Esophagus muscularis mucosa (tissue), 4 donors: ENCODE data around the gene CST8. TPM values are rescaled to one million over a fixed set of nuclear protein-coding genes. Genes with fewer than 3 reads are reported as not detected.

Experiments used
- DNase-seq: peaks from one replicate; pipeline ENCODE4 v3.0.0-alpha.2; 2017; ENCODE audit errors: extremely low spot score
- H3K27ac ChIP-seq, 4 donors: fragments of 200-600 bp; sonication (generic); replicated peaks in 1 of 4; 1 replicate in 3 of 4; 2 replicates in 1 of 4; pipeline ENCODE4 v1.5.1; 2016 to 2019; ENCODE audit warnings: mild to moderate bottlenecking in 1 of 4
- H3K27me3 ChIP-seq, 4 donors: fragments of 200-600 bp; sonication (generic); one replicate each; pipeline versions ENCODE4 v1.5.1 to v1.6.0; 2016 to 2019
- H3K36me3 ChIP-seq, 4 donors: fragments of 200-600 bp; sonication (generic); one replicate each; pipeline ENCODE4 v1.5.1; 2016 to 2019
- H3K4me1 ChIP-seq, 4 donors: fragments of 200-600 bp; sonication (generic); one replicate each; pipeline ENCODE4 v1.5.1; 2016 to 2019
- H3K4me3 ChIP-seq, 4 donors: fragments of 200-600 bp; sonication (generic); 1 replicate in 2 of 4; 2 replicates in 2 of 4; pipeline ENCODE4 v1.5.1; 2016 to 2019; ENCODE audit warnings: mild to moderate bottlenecking in 4 of 4, moderate library complexity in 1 of 4
- H3K9me3 ChIP-seq, 4 donors: fragments of 200-600 bp; sonication (generic); 1 replicate in 3 of 4; 2 replicates in 1 of 4; pipeline ENCODE4 v1.5.1; 2016 to 2019
- CTCF ChIP-seq, 3 experiments: fragments of 200-600 bp in 2 of 3; fragments of 450-650 bp in 1 of 3; sonication (generic) in 2 of 3; IDR thresholded peaks; one replicate each; pipeline ENCODE4 v1.5.1; 2017 to 2019; ENCODE audit warnings: antibody characterized with exemption in 3 of 3, mild to moderate bottlenecking in 2 of 3, moderate library complexity in 1 of 3
- EP300 ChIP-seq: sonication (generic); formaldehyde crosslinking; IDR thresholded peaks from one replicate; pipeline ENCODE4 v1.6.1; 2017; ENCODE audit warnings: antibody characterized with exemption
- POLR2A ChIP-seq: fragments of 450-650 bp; IDR thresholded peaks from one replicate; pipeline ENCODE4 v1.6.1; 2017; ENCODE audit warnings: antibody characterized with exemption, moderate library complexity, mild to moderate bottlenecking, low read depth
- POLR2AphosphoS5 ChIP-seq, 2 donors: sonication (generic); formaldehyde crosslinking; IDR thresholded peaks; one replicate each; pipeline ENCODE4 v1.6.1; 2017; ENCODE audit warnings: antibody characterized with exemption in 2 of 2
- WGBS: methylation state at CpG from one replicate; pipeline ENCODE4 v1.1.5; 2018; 5-methylcytosine and 5-hydroxymethylcytosine counted together
- intact Hi-C: fragments of 100-400 bp; cut with DNase I; formaldehyde crosslinking; loops from one replicate; pipeline ENCODE4 v1.15.1; 2023
- total RNA-seq, 4 donors: library from RNA; depleted of rRNA; stranded (reverse); fragments of >200 nt; gene quantifications; one replicate each; pipeline versions ENCODE4 v1.1.0 to v1.2.1, GENCODE V29; 2016

The CST8 gene
- total RNA-seq, 4 donors from 2014 or later: not detected

- no peaks in the 10 kb centered on the region for H3K27me3 ChIP-seq
These were observed 13.7 kb upstream of the CST8 start for GRCh38 chr20:23477223-23477622.

GRCh38 chr20:23479043-23479442, 11.9 kb upstream of the CST8 start:
- no peak for TF ChIP-seq POLR2A
- Histone ChIP-seq H3K36me3 (no peaks in the 10 kb centered on the region), H3K27me3 (no peaks in the 10 kb centered on the region), H3K27ac (no peak overlapping the region), H3K9me3 (no peaks in the 10 kb centered on the region), H3K4me1 (no peaks in the 10 kb centered on the region), H3K4me3 (no peak overlapping the region)
- WGBS: 82% methylated on average over 4 of the region's 4 CpGs
- no peak for DNase-seq
- intact Hi-C loops: no loop called here

More at GRCh38 chr20:23477223-23477622, 13.7 kb upstream of the CST8 start:
- no peak overlapping the region for H3K4me3 ChIP-seq
- 40% methylated on average over 2 of the region's 3 CpGs for WGBS
- TF ChIP-seq CTCF (IDR thresholded peaks at IDR 0.05): no peak
- TF ChIP-seq POLR2A: no peak
- no peak for TF ChIP-seq EP300
- TF ChIP-seq POLR2AphosphoS5 (IDR thresholded peaks at IDR 0.05): no peak
- DNase-seq: peak; percentile 70
- H3K4me1 ChIP-seq: no peaks in the 10 kb centered on the region
- H3K9me3 ChIP-seq: no peaks in the 10 kb centered on the region
- intact Hi-C loops: no loop called here
- no peaks in the 10 kb centered on the region for H3K36me3 ChIP-seq
- no peak overlapping the region for H3K27ac ChIP-seq

- no peak for TF ChIP-seq CTCF (IDR thresholded peaks at IDR 0.05)
- TF ChIP-seq POLR2AphosphoS5 (IDR thresholded peaks at IDR 0.05): no peak
- TF ChIP-seq EP300: no peak
- no peak for TF ChIP-seq POLR2A
- no peak overlapping the region for H3K27ac ChIP-seq
- no peaks in the 10 kb centered on the region for H3K4me1 ChIP-seq
- DNase-seq: no peak
- H3K27me3 ChIP-seq: no peaks in the 10 kb centered on the region
- no peaks in the 10 kb centered on the region for H3K36me3 ChIP-seq
- intact Hi-C loops: no loop called here
- 75% methylated on average over 2 of the region's 2 CpGs for WGBS
- no peak overlapping the region for H3K4me3 ChIP-seq
- H3K9me3 ChIP-seq: no peaks in the 10 kb centered on the region
These were observed 8.8 kb upstream of the CST8 start for GRCh38 chr20:23482138-23482537.

GRCh38 chr20:23484081-23484480, 6.8 kb upstream of the CST8 start:
- Histone ChIP-seq H3K4me3 (no peak overlapping the region), H3K36me3 (no peaks in the 10 kb centered on the region), H3K4me1 (no peaks in the 10 kb centered on the region), H3K27me3 (no peaks in the 10 kb centered on the region), H3K9me3 (no peaks in the 10 kb centered on the region), H3K27ac (no peak overlapping the region)
- WGBS: 60% methylated on average over 4 of the region's 4 CpGs
- intact Hi-C loops: no loop called here
- TF ChIP-seq CTCF (IDR thresholded peaks at IDR 0.05) (no peak), EP300 (no peak), POLR2A (no peak), POLR2AphosphoS5 (IDR thresholded peaks at IDR 0.05) (no peak)
- no peak for DNase-seq

- Histone ChIP-seq H3K9me3 (no peaks in the 10 kb centered on the region), H3K4me3 (no peak overlapping the region), H3K27ac (no peak overlapping the region), H3K36me3 (no peaks in the 10 kb centered on the region), H3K4me1 (no peaks in the 10 kb centered on the region), H3K27me3 (no peaks in the 10 kb centered on the region)
- WGBS: 67% methylated on average over 2 of the region's 2 CpGs
- TF ChIP-seq EP300 (no peak), POLR2AphosphoS5 (IDR thresholded peaks at IDR 0.05) (no peak), POLR2A (no peak), CTCF (IDR thresholded peaks at IDR 0.05) (no peak)
- intact Hi-C loops: no loop called here
- no peak for DNase-seq
These were observed 2.4 kb upstream of the CST8 start for GRCh38 chr20:23488470-23488869.
